Urinary bladder (tissue), 4 donors: ENCODE data around the gene USP4. TPM values are rescaled to one million over a fixed set of nuclear protein-coding genes. Genes with fewer than 3 reads are reported as not detected.
"Not testable (repeated sequence)": the region's sequence is repeated elsewhere in the genome, so short reads cannot be mapped to it uniquely, and the experiment has no call there.

Source experiments
- DNase-seq: peaks from one replicate; pipeline ENCODE4 v3.0.0-alpha.2; 2015; ENCODE audit errors: extremely low spot score
- H3K27ac ChIP-seq: one replicate; pipeline ENCODE4 v1.5.1; 2013; ENCODE audit warnings: low read depth, mild to moderate bottlenecking, moderate library complexity
- H3K36me3 ChIP-seq: one replicate; pipeline ENCODE4 v1.6.1; 2013; ENCODE audit warnings: mild to moderate bottlenecking, moderate library complexity; ENCODE audit not compliant: insufficient read depth
- H3K4me1 ChIP-seq: one replicate; pipeline ENCODE4 v1.6.1; 2013; ENCODE audit warnings: mild to moderate bottlenecking, moderate library complexity; ENCODE audit not compliant: insufficient read depth
- H3K4me3 ChIP-seq: one replicate; pipeline ENCODE4 v1.5.1; 2013; ENCODE audit warnings: low read depth, low read length
- WGBS: extraction: QIAGEN DNeasy Blood & Tissue Kit; methylation state at CpG from one replicate; pipeline ENCODE4 v1.1.7; 2013; 5-methylcytosine and 5-hydroxymethylcytosine counted together
- polyA plus RNA-seq: library from polyadenylated mRNA; stranded (reverse); fragments of 200-250 nt; gene quantifications from one replicate; pipeline ENCODE4 v1.2.3, GENCODE V29; 2013
- small RNA-seq: library from RNA; depleted of rRNA; stranded (forward); fragments of <200 nt; gene quantifications from one replicate; pipeline ENCODE3, GENCODE V24; 2014
- total RNA-seq: library from RNA; depleted of rRNA; stranded (reverse); fragments of >200 nt; gene quantifications from one replicate; pipeline ENCODE4 v1.2.3, GENCODE V29; 2014
- donor health status: healthy with polysubstance abuse.
- donor health status: healthy.

The USP4 gene
- total and polyA plus RNA-seq, 2 donors: 23.7 to 34.2 TPM

DNA sequence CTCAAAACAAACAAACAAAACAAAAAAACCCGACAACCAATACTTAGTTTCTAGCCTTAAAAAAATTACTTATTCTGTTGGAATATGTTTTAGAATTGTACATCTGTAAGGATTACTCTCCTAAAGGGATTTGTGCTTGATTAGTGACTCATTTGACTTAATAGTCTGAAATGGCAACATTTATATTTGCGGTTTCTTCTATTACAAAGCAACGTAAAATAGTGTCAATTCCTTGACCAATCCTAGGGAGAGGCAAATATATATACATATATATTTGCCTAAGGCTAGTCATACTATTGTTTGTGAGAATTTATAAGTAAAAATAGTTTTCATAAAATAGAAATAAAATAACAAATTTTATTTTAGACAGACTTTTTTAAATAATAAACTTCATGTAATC lies 102.5 kb downstream of the USP4 start:
- H3K36me3 ChIP-seq: no peaks in the 10 kb centered on the region
- no peak overlapping the region for H3K27ac ChIP-seq
- no peak overlapping the region for H3K4me3 ChIP-seq
- 92% methylated on average over 3 of the region's 3 CpGs for WGBS
- H3K4me1 ChIP-seq: no peaks in the 10 kb centered on the region
- DNase-seq: no peak

- no peaks in the 10 kb centered on the region for H3K36me3 ChIP-seq
- H3K4me1 ChIP-seq: no peaks in the 10 kb centered on the region
- H3K4me3 ChIP-seq: no peak overlapping the region
- no peak overlapping the region for H3K27ac ChIP-seq
- DNase-seq: no peak
These were observed 103.6 kb downstream of the USP4 start for GRCh38 chr3:49236226-49236625.

DNA sequence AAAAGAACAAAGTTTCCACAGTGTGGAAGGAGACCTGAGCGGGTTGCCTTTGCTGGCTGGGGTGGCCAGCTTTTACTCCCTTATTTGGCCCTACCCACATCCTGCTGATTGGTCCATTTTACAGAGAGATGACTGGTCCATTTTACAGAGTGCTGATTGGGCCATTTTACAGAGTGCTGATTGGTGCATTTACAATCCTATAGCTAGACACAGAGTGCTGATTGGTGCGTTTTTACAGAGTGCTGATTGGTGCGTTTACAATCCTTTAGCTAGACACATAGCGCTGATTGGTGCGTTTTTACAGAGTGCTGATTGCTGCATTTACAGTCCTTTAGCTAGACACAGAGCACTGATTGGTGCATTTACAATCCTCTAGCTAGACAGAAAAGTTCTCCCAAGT lies 111.0 kb downstream of the USP4 start:
- not testable (repeated sequence) for H3K4me3 ChIP-seq, H3K36me3 ChIP-seq, H3K27ac ChIP-seq, DNase-seq, H3K4me1 ChIP-seq
- 91% methylated on average over 5 of the region's 5 CpGs for WGBS

Small RNAs within 50 kb of the gene (small RNA-seq; reads per million reads assigned to genes)
- not detected for gene AC121247.2
- gene MIR4271: not detected
- not detected for gene RF00019

Other genes starting within 250 kb of the USP4 start
- gene QRICH1, start 246.0 kb downstream of the USP4 start, total RNA-seq: 63.0 TPM
- 40.7 TPM for gene QRICH1, start 246.0 kb downstream of the USP4 start, polyA plus RNA-seq
- gene QARS1, start 235.3 kb downstream of the USP4 start, total RNA-seq: 197 TPM
- 242 TPM for gene QARS1, start 235.3 kb downstream of the USP4 start, polyA plus RNA-seq
- 30.8 TPM for gene USP19, start 219.2 kb downstream of the USP4 start, total RNA-seq
- 44.8 TPM for gene USP19, start 219.2 kb downstream of the USP4 start, polyA plus RNA-seq
- 429 TPM for gene LAMB2, start 207.0 kb downstream of the USP4 start, total RNA-seq
- gene LAMB2, start 207.0 kb downstream of the USP4 start, polyA plus RNA-seq: 366 TPM
- gene CCDC71, start 173.7 kb downstream of the USP4 start, total RNA-seq: 10.3 TPM
- 25.6 TPM for gene CCDC71, start 173.7 kb downstream of the USP4 start, polyA plus RNA-seq
- 27.3 TPM for gene KLHDC8B, start 168.5 kb downstream of the USP4 start, total RNA-seq
- gene KLHDC8B, start 168.5 kb downstream of the USP4 start, polyA plus RNA-seq: 80.8 TPM
- 6.0 TPM for gene C3orf62, start 62.8 kb downstream of the USP4 start, total RNA-seq
- 3.0 TPM for gene C3orf62, start 62.8 kb downstream of the USP4 start, polyA plus RNA-seq
- 49.2 TPM for gene GPX1, start 18.3 kb upstream of the USP4 start, total RNA-seq
- 411 TPM for gene GPX1, start 18.3 kb upstream of the USP4 start, polyA plus RNA-seq
- gene RHOA, start 71.9 kb upstream of the USP4 start, total RNA-seq: 308 TPM
- 451 TPM for gene RHOA, start 71.9 kb upstream of the USP4 start, polyA plus RNA-seq
- 11.1 TPM for gene TCTA, start 72.4 kb upstream of the USP4 start, total RNA-seq
- gene TCTA, start 72.4 kb upstream of the USP4 start, polyA plus RNA-seq: 38.4 TPM
- gene AMT, start 82.4 kb upstream of the USP4 start, total RNA-seq: 6.7 TPM
- 9.7 TPM for gene AMT, start 82.4 kb upstream of the USP4 start, polyA plus RNA-seq
- gene NICN1, start 89.3 kb upstream of the USP4 start, total RNA-seq: 6.3 TPM
- gene NICN1, start 89.3 kb upstream of the USP4 start, polyA plus RNA-seq: 13.7 TPM
- 34.1 TPM for gene DAG1, start 130.2 kb upstream of the USP4 start, total RNA-seq
- gene DAG1, start 130.2 kb upstream of the USP4 start, polyA plus RNA-seq: 58.7 TPM
- gene BSN, start 214.4 kb upstream of the USP4 start, total RNA-seq: 0.48 TPM
- gene BSN, start 214.4 kb upstream of the USP4 start, polyA plus RNA-seq: 0.39 TPM